Measurements from ENCODE around the gene CCSER1.

Gene CCSER1

GRCh38 chr4:90118527-90119195 lies 8.5 kb upstream of the CCSER1 start:
- Histone ChIP-seq H3K9me3 (no peaks in the 10 kb centered on the region), H3K27me3 (ENCODE audit: low read depth) (no peaks in the 10 kb centered on the region), H3K4me3 (no peak overlapping the region), H3K36me3 (replicated peaks) (no peaks in the 10 kb centered on the region), H3K4me1 (peaks cover 8% of the 10 kb centered on the region)
- DNase-seq (ENCODE audit: low spot score in 2 of 2), result no peak
- in situ Hi-C loops (cut with MboI; ENCODE audit: low sequenced_read_pairs), result no loop called here

DNA sequence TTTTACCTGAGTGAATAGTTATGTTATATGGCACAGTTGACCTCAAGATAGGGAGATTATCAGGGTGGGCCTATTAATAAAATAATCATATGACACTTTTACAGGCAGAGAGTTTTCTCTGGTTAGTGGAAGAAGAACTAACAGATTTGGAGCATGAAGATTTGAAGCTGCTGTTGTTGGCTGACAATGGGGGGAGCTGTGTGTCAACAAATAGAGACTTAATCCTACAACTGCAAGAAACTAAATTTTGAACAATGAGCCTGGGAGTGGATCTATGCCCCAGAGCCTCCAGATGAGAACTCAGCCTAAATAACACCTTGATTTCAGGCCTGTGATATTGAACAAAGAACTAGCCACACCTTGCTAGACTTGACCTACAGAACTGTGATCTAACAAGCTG lies 7.2 kb upstream of the CCSER1 start:
- Histone ChIP-seq H3K27me3 (ENCODE audit: low read depth) (no peaks in the 10 kb centered on the region), H3K36me3 (replicated peaks) (no peaks in the 10 kb centered on the region), H3K9me3 (no peaks in the 10 kb centered on the region), H3K4me3 (no peak overlapping the region), H3K4me1 (peaks cover 8% of the 10 kb centered on the region)
- DNase-seq (ENCODE audit: low spot score in 2 of 2), result peak; percentile 16 to 52
- in situ Hi-C loops (cut with MboI; ENCODE audit: low sequenced_read_pairs), result loop anchor here (10.0 kb wide), 1 partner anchor 175 kb away; no protein-coding TSS in a partner anchor

GRCh38 chr4:90120815-90121214 lies 6.4 kb upstream of the CCSER1 start:
- in situ Hi-C loops (cut with MboI; ENCODE audit: low sequenced_read_pairs), result loop anchor here (10.0 kb wide), 1 partner anchor 174 kb away; no protein-coding TSS in a partner anchor
- no peak overlapping the region for H3K4me3 ChIP-seq
- peaks cover 8% of the 10 kb centered on the region for H3K4me1 ChIP-seq
- no peaks in the 10 kb centered on the region for H3K27me3 ChIP-seq (ENCODE audit: low read depth)
- no peaks in the 10 kb centered on the region for H3K9me3 ChIP-seq
- DNase-seq (ENCODE audit: low spot score in 2 of 2), result no peak
- H3K36me3 ChIP-seq (replicated peaks), result no peaks in the 10 kb centered on the region

- Histone ChIP-seq H3K27me3 (ENCODE audit: low read depth) (no peaks in the 10 kb centered on the region), H3K36me3 (replicated peaks) (no peaks in the 10 kb centered on the region), H3K9me3 (no peaks in the 10 kb centered on the region), H3K4me1 (peaks cover 4% of the 10 kb centered on the region), H3K4me3 (no peak overlapping the region)
- in situ Hi-C loops (cut with MboI; ENCODE audit: low sequenced_read_pairs), result loop anchor here (10.0 kb wide), 1 partner anchor 173 kb away; no protein-coding TSS in a partner anchor
- DNase-seq (ENCODE audit: low spot score in 2 of 2), result no peak
Observed at GRCh38 chr4:90121676-90122354, 5.4 kb upstream of the CCSER1 start.

- no peak for DNase-seq (ENCODE audit: low spot score in 2 of 2)
Observed at GRCh38 chr4:90122355-90122748, 4.8 kb upstream of the CCSER1 start.

GRCh38 chr4:90124276-90124675 lies 2.9 kb upstream of the CCSER1 start:
- no peaks in the 10 kb centered on the region for H3K9me3 ChIP-seq
- DNase-seq (ENCODE audit: low spot score in 2 of 2), result no peak
- no peak overlapping the region for H3K4me3 ChIP-seq
- peaks cover 9% of the 10 kb centered on the region for H3K4me1 ChIP-seq
- H3K27me3 ChIP-seq (ENCODE audit: low read depth), result no peaks in the 10 kb centered on the region
- in situ Hi-C loops (cut with MboI; ENCODE audit: low sequenced_read_pairs), result loop anchor here (10.0 kb wide), 1 partner anchor 171 kb away; no protein-coding TSS in a partner anchor
- H3K36me3 ChIP-seq (replicated peaks), result no peaks in the 10 kb centered on the region

More at GRCh38 chr4:90122355-90122748, 4.8 kb upstream of the CCSER1 start:
- Histone ChIP-seq H3K27me3 (ENCODE audit: low read depth) (no peaks in the 10 kb centered on the region), H3K36me3 (replicated peaks) (no peaks in the 10 kb centered on the region), H3K9me3 (no peaks in the 10 kb centered on the region), H3K4me1 (peaks cover 3% of the 10 kb centered on the region), H3K4me3 (no peak overlapping the region)
- in situ Hi-C loops (cut with MboI; ENCODE audit: low sequenced_read_pairs), result loop anchor here (10.0 kb wide), 1 partner anchor 172 kb away; no protein-coding TSS in a partner anchor

GRCh38 chr4:90126805-90127204 lies 389 bp upstream of the CCSER1 start:
- Histone ChIP-seq H3K27me3 (ENCODE audit: low read depth) (no peaks in the 10 kb centered on the region), H3K36me3 (replicated peaks) (no peaks in the 10 kb centered on the region), H3K4me3 (peak overlapping the region; percentile 47), H3K9me3 (no peaks in the 10 kb centered on the region), H3K4me1 (peaks cover 12% of the 10 kb centered on the region)
- DNase-seq (ENCODE audit: low spot score in 2 of 2), result no peak
- in situ Hi-C loops (cut with MboI; ENCODE audit: low sequenced_read_pairs), result loop anchor here (10.0 kb wide), 1 partner anchor 168 kb away; no protein-coding TSS in a partner anchor

DNA sequence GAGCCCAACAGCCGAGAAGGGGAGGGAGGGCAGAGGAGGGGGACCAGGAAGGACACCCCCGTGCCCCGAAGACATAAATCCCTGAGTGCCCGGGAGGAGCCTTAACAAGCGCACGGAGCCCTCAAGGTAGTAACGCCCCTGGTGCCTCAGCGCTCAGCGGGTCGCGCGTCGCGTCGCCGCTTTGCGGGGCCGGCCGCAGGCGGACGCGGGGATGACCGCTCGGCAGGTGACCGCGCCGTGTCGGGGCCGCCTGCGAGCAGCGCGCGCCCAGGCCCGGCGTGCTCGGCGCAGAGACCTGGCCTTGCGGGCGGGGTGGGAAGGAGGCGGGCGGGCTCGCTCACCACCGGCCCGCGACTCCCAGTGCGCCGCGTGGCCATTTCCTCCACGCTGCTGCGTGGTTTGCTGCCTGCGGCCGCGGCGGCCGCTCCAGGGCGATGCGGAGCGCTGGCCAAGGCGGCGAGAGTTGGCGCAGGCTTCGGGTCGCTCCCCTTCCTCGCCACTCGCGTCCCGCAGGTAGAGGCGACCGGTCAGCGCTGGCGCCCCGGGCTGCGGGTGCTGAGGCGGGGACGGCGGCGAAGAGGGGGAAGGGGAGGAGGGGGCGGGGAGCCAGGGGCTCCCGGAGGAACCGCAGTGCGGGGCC lies 632 bp downstream of the CCSER1 start:
- H3K4me1 ChIP-seq, result peaks cover 12% of the 10 kb centered on the region
- in situ Hi-C loops (cut with MboI; ENCODE audit: low sequenced_read_pairs), result loop anchor here (10.0 kb wide), 1 partner anchor 167 kb away; no protein-coding TSS in a partner anchor
- no peaks in the 10 kb centered on the region for H3K9me3 ChIP-seq
- no peak for DNase-seq (ENCODE audit: low spot score in 2 of 2)
- H3K36me3 ChIP-seq (replicated peaks), result no peaks in the 10 kb centered on the region
- peak overlapping the region; percentile 47 for H3K4me3 ChIP-seq
- no peaks in the 10 kb centered on the region for H3K27me3 ChIP-seq (ENCODE audit: low read depth)

- H3K9me3 ChIP-seq, result no peaks in the 10 kb centered on the region
- H3K27me3 ChIP-seq (ENCODE audit: low read depth), result no peaks in the 10 kb centered on the region
- no peaks in the 10 kb centered on the region for H3K36me3 ChIP-seq (replicated peaks)
- peak in 1 of 2 experiments; percentile 14 for DNase-seq (ENCODE audit: low spot score in 2 of 2)
- H3K4me1 ChIP-seq, result peaks cover 12% of the 10 kb centered on the region
- peak overlapping the region; percentile 47 for H3K4me3 ChIP-seq
- in situ Hi-C loops (cut with MboI; ENCODE audit: low sequenced_read_pairs), result loop anchor here (10.0 kb wide), 1 partner anchor 166 kb away; no protein-coding TSS in a partner anchor
Observed at GRCh38 chr4:90128961-90129495, 1.8 kb downstream of the CCSER1 start.

GRCh38 chr4:90130076-90130475 lies 2.9 kb downstream of the CCSER1 start:
- in situ Hi-C loops (cut with MboI; ENCODE audit: low sequenced_read_pairs), result no loop called here
- Histone ChIP-seq H3K9me3 (no peaks in the 10 kb centered on the region), H3K4me3 (no peak overlapping the region), H3K27me3 (ENCODE audit: low read depth) (no peaks in the 10 kb centered on the region), H3K36me3 (replicated peaks) (no peaks in the 10 kb centered on the region), H3K4me1 (peaks cover 12% of the 10 kb centered on the region)
- DNase-seq (ENCODE audit: low spot score in 2 of 2), result no peak

DNA sequence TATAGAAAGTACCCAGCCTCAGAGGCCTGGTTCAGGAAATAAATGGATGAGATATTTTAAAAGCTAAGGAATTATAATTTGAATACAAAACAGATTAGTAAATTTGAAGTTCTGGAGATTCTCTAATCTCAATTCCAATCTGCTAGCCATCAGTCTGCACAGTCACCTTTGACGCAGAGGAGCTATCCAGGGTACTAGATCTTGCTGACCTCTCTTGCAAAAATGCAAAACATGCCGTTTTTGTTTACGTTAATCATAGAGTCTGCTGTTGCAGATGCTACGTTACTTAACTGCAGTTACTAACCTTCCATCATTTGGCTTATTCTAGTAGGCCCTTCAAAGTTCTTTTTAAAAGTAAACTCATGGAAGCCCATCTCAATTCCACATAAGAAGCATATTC lies 10.4 kb downstream of the CCSER1 start:
- H3K4me1 ChIP-seq, result peaks cover 11% of the 10 kb centered on the region
- in situ Hi-C loops (cut with MboI; ENCODE audit: low sequenced_read_pairs), result no loop called here
- H3K27me3 ChIP-seq (ENCODE audit: low read depth), result no peaks in the 10 kb centered on the region
- H3K4me3 ChIP-seq, result no peak overlapping the region
- peak in 1 of 2 experiments; percentile 27 for DNase-seq (ENCODE audit: low spot score in 2 of 2)
- H3K36me3 ChIP-seq (replicated peaks), result no peaks in the 10 kb centered on the region
- H3K9me3 ChIP-seq, result no peaks in the 10 kb centered on the region

GRCh38 chr4:90142081-90142480 lies 14.9 kb downstream of the CCSER1 start:
- H3K36me3 ChIP-seq (replicated peaks), result no peaks in the 10 kb centered on the region
- in situ Hi-C loops (cut with MboI; ENCODE audit: low sequenced_read_pairs), result no loop called here
- H3K4me1 ChIP-seq, result peaks cover 36% of the 10 kb centered on the region
- no peak overlapping the region for H3K4me3 ChIP-seq
- H3K27me3 ChIP-seq (ENCODE audit: low read depth), result no peaks in the 10 kb centered on the region
- H3K9me3 ChIP-seq, result no peaks in the 10 kb centered on the region
- peak; percentile 76 to 99 for DNase-seq (ENCODE audit: low spot score in 2 of 2)

DNA sequence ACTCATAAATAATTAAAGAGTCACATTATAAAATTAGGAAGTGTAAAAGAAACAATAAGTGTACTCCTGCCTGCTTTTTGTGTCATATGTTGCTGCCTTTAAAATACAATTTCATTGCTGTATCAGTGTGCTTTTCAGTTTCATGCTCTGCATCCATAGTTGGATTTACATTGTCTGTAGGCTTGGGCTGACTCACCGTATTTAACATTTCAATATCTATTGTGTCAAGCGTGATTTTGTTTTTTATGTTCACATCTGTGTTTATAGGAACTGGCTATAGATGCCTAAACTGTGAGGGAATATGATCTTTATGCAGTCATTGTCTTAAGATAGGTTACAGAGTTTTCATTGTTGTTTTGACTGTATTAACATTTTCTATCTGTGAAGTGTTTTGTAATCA lies 18.1 kb downstream of the CCSER1 start:
- Histone ChIP-seq H3K27me3 (ENCODE audit: low read depth) (no peaks in the 10 kb centered on the region), H3K4me1 (peaks cover 48% of the 10 kb centered on the region), H3K36me3 (replicated peaks) (no peaks in the 10 kb centered on the region), H3K9me3 (no peaks in the 10 kb centered on the region), H3K4me3 (no peak overlapping the region)
- DNase-seq (ENCODE audit: low spot score in 2 of 2), result peak; percentile 28 to 94
- in situ Hi-C loops (cut with MboI; ENCODE audit: low sequenced_read_pairs), result no loop called here
